SKM-1 (cell line): ENCODE measurements around the gene XRCC5.
"Not testable (repeated sequence)": the region's sequence is repeated elsewhere in the genome, so short reads cannot be mapped to it uniquely, and the experiment has no call there.

Experiments used
- DNase-seq: peaks from one replicate; lab custom pipeline; 2025; ENCODE audit not compliant: unreplicated experiment; lab: John Stamatoyannopoulos, UW

XRCC5 gene

DNA sequence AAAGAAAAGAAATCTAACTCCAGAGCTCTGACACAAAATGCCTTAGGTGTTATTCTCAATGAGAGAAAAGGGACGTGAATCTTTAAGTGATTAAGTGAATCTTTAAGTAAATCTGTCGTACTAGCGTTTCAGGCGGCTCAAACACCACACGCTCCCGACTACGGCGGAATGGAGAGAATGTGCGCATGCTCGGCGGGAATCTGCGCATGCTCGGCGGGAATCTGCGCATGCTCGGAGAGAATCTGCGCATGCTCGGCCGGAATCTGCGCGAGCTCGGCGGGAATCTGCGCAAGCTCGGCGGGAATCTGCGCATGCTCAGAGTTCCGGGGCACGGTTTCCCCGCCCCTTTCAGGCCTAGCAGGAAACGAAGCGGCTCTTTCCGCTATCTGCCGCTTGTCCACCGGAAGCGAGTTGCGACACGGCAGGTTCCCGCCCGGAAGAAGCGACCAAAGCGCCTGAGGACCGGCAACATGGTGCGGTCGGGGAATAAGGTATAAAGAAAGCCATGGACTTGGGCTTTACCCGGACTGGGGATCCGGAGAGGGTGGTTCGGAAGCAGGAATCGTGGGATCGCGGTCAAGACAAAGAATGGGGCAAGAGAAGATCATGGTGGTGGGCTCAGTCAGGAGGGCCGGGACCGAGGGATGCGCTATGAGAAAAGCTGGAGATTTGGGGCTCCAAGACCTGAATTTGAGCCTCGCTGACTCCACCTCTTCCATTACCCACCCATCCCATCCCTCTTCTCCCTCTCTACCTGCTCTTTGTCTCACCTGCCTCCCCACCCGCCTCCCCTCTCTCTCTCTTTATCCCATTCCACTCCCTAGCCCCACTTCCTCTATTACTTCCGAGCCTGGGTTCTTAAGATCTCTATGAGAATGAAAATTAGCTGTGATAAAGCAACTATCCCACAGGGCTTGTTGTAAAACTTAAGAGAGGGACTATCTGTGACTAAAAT, at the start of gene XRCC5:
Gene XRCC5 (plus strand): TSS at position 382 of the 955 bp plus-strand sequence. CDS start 89 bp downstream, at position 471.
- peak; percentile 88 for DNase-seq

DNA sequence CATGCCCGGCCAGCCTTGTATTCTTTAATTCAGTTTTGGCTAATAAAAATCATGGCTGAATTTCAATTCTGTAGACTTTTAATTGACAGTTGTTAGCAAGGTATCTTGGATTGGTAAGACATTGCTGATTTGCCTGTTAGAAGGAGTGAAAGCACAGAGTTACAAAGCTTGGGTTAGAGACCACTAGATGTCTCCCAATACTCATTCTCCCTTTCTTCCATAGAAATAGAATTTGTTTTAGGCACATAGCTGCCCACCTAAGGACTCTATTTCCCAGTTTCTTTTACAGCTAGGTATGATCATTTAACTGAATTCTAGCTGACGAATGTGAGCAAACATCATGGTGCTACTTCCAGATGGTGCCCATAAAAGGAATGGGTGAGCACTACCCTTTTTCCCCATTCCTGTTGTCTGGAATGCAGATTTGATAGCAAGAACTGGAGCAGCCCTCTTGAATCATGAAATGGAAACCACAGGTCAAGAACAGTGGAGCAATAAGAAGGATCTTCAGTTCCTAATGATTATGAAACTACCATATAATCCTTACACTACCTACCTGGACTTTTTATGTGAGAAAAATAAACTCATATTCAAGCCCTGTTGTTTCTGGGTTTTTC, 45.0 kb upstream of the XRCC5 start:
- no peak for DNase-seq

DNA sequence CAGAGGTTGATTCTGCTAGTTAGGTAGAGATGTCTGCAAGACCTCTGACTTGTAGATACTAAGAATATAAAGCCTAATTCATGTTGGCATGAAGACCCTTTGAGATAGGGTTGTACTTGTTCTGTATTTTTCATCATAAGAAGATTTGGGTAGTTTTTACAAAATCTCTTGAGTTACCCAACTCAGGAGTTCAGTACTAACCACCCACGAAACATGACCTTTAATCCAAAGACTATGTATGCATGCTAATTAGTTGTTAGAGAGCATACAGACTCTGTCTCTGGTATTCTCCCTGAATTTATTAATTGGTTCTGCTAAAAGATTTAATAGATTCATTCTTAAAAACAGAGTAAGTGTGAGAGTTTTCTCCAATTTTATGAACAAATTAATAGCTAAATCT, 44.5 kb upstream of the XRCC5 start:
- DNase-seq, result no peak

DNA sequence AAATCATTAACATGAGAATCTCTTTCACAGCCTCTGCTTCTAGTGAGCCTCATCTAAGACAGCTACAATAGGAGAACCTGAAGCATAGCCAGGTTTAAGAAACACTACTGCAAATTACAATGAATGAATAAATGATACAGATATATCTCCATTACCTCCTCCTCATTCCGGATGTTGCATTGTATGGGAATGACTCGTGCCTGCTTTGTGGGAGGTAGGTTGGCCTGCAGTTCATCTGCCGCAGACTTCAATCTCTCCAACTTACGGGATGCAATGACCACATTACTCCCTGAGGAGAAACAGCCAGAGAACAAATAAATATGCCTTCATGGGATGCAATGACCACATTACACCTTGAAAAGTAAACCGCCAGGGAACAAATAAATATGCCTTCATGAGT, 42.9 kb upstream of the XRCC5 start:
- no peak for DNase-seq

DNA sequence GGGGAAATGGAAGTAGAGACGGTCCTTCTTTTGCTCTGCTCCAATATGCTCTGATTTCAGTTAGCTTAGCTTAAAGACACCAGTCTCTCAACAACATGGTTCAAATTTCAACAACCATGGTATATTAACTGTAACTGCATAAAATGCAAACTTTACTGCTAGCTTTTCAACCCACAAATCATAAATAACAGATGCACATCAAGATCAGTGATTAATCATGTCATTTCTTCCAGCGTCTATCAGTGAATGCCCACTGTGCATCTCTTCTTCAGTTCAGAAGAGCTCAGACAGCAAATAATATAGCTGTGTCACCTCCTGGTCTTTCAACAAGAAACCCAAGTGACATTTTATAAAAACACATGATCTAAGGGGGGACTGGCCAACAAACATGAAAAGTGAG, 40.1 kb upstream of the XRCC5 start:
- DNase-seq, result no peak

DNA sequence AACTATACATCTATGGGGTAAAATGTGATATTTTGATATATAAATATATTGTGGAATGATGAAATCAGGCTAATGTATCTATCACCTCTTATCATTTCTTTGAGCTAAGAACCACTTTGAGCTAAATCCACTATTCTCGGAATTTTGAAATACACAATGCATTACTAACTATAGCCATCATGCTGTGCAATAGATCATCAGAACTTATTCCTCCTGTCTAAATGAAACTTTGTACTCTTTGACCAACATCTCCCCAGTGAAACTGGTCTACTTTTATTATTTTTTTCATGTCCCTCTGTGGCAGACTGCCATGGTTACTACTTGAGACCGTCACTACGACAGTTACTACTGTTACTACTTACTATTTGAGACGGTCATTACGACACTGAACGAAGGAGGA, 39.0 kb upstream of the XRCC5 start:
- DNase-seq, result no peak

DNA sequence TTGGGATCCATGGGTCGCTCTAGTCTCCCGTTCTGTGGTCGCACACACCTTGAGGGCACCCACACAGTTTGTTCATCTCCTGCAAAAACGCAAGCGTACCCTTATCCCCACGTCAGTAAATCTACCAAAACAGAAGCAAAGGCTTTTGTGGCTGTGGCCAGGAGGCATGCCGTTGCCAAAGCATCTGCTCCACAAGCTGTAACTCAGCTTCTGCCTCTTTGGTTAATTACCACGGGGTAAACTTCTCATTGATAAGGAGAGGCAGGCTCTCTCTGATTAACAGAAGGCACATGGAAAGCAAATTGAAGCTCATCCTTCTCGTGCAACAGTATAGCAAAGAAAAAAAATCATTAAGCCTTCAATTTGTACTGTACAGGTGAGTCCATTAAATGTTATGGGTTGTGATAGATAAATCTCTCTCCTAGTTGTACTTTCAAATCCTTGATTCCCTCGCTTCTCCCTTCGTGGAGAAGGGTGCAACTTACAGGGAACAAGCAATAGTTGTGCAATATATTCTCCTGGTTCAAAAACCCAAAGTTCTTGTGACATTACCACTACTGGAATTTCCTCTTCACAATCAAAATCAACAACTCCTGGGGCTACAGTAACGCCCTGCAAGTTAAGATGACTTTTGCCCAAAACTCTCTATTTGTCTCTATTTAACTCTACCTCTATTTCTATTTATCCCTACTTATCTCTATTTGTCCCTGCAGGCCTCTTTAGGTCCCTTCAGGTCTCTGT, 37.9 kb upstream of the XRCC5 start:
- DNase-seq, result no peak

DNA sequence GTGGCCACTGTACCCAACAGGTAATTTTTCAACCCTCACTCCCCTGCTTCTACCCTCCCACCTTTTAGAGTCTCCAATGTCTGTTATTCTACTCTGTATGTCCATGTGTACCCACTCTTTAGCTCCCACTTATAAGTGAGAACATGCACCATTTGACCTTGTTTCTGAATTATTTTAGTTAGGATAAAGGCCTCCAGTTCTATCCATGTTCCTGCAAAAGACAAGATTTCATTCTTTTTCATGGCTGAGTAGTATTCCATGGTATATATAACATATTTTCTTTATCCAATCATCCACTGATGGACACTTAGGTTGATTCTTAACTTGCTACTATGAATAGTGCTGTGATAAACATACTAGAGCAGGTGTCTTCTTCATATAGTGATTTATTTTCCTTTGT, 36.7 kb upstream of the XRCC5 start:
- no peak for DNase-seq

DNA sequence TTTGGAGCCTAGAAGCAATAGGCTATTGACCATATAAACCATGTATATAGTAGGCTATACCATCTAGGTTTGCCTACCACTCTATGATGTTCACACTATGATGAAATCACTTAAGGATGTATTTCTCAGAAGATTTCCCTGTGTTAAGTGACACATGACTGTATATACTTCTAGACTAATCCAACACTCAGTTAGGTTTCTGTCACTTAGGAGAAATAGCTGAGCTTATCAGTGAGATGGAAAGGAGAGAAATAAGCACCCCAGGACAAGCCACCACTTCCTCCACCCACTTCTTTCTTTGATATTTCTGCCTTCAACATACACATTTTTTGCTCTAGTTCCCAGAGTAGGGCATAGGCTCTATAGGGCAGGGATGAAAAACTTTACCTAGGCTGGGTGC, 35.4 kb upstream of the XRCC5 start:
- no peak for DNase-seq

DNA sequence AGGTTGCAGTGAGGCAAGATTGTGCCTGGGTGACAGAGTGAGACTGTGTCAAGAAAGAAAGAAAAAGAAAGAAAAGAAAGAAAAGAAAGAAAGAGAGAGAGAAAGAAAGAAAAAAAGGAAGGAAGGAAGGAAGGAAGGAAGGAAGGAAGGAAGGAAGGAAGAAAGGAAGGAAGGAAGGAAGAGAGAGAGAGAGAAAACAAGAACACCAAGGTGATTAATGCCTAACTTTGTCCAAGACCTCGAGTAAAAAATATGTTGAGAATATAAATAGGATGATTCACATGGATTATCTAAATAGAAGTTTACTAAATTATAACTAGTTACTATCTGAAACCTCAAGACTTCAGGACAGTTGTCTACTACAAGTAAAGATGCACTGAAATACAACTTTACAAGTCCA, 34.8 kb upstream of the XRCC5 start:
- DNase-seq, result no peak

DNA sequence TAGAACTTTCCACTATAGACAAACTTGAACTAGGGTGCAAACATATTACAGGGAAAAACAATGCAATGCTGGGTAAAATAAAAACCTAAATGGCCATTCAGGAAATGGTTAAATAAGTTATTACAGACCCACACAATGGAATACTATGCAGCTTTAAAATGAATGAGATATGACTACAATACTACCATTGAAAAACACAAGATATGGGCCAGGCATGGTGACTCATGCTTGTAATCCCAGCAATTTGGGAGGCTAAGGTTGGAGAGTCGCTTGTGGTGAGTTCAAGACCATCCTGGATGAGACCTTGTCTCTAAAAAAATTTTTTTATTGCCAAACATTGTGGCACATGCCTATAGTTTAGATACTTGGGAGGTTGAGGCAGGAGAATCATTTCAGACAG, 34.4 kb upstream of the XRCC5 start:
- DNase-seq, result no peak

DNA sequence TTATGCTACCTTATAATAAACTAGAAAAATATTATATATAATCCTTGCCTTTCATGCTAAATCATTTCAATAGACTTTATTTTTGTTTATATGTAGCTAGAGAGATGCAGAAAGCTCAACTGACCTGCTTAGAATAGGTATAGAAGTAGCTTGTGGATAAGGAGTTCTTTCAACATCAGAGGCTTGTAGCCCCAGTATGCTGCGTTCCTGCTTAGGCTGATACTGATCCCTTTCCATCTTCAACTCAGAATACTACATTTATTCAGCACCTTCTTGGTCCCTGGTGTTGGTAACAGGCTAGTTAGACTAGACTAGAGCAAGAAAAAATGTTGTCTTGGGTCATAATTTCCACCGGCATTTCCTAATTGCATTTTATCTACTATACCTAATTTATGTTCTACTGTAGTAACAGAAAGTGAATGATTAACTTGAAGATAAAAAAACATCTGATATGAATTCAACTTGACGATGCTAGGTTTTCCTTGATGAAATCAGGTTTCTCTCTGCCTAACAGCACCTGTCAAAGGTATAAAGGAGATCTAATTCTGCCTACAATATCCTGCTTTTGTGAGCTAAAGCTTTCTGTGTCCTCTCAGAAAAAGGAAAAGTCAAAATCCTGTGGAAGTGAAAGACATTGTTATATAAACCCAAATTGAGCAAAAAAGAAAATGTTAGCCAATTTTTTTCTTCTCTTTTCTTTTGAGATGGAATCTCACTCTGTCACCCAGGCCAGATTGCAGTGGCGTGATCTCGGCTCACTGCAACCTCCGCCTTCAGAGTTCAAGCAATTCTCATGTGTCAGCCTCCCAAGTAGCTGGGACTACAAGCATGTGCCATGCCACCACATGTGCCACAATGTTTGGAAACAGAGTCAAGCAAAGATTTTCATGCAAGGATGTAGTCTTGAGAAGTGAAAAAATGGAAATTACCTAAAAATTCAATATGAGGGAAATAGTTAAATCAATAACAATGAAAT, 33.4 kb upstream of the XRCC5 start:
- no peak for DNase-seq

DNA sequence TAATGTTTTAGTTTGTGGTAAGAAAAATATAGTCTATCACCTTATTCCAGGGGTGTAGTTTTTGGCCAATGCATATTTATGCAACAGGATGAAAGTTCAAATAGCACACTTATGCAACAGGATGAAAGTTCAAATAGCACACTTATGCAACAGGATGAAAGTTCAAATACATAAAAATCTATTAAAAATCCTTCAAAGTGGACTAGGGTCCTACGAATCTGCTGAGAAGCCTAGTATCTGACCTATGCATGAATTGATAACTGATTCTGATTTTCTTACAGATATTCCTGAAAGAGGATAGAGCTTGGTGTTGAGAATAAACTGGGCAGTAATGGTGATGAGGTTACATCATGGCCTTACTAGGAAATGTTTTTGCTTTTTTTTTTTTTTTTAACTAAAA, 30.4 kb upstream of the XRCC5 start:
- no peak for DNase-seq

DNA sequence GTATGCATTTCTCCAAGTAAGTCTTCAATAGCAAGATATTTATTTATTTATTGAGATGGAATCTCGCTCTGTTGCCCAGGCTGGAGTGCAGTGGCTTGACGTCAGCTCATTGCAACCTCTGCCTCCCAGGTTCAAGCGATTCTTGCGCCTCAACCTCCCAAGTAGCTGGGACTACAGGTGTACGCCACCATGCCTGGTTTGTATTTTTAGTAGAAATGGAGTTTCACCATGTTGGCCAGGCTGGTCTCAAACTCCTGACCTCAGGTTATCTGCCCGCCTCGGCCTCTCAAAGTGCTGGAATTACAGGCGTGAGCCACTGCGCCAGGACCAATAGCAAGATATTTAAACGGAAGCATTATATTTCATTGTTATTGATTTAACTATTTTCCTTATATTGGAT, 29.1 kb upstream of the XRCC5 start:
- not testable (repeated sequence) for DNase-seq

DNA sequence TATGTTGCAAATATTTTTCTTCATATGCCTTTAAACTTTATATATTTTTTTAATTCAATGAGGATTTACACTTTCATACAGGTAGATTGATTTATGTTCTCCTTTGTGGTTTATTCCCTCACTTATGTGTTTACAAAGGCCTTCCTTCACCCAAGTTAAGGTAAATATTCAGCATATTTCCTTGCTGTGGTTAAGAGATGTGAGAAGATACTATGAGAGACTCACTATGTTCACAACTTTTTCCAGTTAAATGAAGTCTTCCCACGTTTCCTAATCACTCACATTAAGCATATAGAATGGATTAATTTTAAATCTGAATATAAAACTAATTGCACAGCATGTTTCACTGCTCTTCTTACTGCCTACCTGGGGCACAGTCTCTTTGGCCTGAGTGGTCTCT, 28.1 kb upstream of the XRCC5 start:
- no peak for DNase-seq

DNA sequence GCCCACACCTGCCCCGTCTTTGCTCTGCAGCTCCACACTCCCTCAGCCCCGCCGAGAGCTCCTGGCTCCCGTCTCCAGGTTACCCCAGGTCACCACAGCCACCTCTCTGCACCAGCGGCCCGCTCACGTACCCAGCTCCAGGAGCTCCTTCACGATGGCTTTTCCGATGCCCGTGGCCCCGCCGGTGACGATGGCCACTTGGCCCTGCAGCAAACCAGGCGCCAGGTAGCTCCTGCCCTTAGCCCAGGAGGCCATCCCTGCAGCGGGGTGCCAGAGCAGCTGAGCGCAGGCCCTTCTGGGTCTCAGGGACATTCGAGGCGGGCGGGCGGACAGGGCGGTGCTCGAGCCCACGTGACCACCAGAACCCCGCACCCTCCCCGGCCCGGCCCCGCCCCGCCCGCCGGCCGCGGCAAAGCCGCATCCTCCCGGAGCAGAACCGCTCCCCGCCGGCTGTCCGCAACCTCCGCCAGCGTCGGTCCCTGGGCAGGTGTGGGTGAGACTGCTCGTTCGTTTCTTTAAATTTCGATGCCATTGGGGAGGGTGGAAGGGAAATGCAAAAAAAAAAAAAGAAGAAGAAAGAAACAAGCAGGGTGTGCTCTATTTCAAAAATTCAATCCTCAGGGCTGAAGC, 27.5 kb upstream of the XRCC5 start, which contains the start of the genes PECR and TMEM169:
Gene PECR (minus strand): TSS at position 323 of the 630 bp plus-strand sequence. CDS start 68 bp downstream, at position 255.
Gene TMEM169 (plus strand): TSS at position 433 of the 630 bp plus-strand sequence. CDS start 14,045 bp downstream, outside the sequence.
- DNase-seq, result peak; percentile 37

DNA sequence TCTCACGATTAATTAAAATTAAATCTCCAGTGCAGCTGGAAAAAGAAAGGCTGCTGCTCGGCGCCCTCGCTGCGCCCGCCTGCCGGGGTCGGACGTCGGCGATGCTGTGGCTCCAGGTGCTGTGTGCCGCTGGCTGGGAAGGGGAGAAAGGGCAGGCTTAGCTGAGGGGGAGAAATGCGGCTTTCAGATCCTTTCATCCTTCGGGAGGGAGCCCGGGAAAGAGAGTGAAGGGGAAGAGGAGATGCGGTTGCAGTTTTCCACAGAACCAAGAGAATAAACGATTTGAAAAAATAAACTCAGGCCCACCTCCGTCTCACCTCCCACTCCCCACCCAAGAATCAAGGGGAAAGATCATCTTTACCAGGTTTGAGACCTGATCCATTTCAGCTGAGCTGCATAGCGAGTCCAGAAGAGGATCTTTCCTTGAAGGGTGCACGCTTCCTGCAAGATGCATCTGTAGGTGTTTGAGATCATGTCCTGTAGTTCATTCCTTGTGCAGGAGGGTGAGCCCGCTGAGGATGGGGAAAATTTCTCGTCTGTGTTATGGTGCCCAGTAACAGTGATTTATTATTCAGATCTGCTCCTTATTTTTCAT, 26.9 kb upstream of the XRCC5 start:
- no peak for DNase-seq

DNA sequence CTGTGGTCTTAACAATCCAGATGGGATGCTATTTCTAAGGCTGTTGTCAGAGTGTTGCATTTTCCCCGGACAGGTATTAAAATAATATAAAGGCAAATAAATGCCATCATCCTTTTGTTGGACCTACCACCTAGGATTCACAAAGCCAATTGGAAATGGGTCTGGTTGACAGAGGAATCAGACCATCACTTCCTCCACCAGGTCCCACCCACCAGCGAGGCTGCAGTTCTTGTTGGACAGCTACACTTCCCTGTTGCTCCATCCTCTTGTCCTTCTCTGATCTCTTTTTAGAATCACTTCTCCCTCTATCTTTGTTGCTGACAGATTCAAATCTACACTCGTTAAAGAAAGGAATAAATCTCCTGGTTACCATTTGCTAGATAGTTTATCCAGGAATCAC, 26.3 kb upstream of the XRCC5 start:
- DNase-seq, result no peak

DNA sequence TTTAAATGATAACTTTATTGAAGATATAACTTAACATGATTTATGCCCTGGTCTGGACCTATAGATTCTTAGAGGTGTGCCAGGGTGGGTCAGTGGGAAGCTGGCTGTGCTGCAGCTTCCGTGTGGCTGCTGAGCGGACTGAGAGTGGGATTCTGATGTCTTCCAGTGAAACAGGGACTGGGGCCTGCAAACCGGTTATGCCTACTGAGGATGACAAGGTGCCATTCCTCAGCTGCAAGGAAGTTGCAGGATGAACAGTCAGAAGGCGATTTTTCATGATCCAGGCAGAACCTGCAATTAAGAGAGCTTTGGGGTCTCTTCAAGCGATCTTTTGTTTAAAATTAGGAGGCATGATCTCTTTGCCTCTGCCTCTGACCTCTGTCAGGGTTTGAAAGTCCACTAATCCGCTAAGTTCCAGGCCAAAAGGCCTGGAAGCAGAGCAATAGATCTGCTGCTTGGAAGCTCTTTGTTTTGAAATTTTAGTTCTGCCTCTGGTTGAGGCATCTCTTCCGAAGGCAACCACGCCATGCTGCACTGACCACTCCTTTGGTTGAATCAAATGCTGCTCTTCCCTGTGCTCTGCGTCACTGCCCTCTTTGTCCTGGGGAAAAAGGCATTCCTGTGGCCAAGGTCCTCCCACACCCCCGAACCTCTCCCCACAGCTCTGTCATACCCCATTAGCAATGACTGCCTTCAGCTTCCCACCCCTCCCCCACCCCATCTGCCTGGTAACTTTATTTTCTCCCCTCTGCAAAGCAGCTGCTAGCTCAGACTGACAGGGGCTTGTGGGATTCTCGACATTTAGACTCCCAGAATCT, 25.5 kb upstream of the XRCC5 start:
- no peak for DNase-seq
